Astrocyte of the spinal cord (primary cell): ENCODE results near the gene MIXL1.

Experiments
- DNase-seq: peaks from one replicate; pipeline ENCODE4 v3.0.0; 2011; ENCODE audit warnings: low read depth, low spot score
- H3K4me3 ChIP-seq: 2 replicates; pipeline ENCODE4 v1.5.1; 2011; ENCODE audit warnings: low read depth, mild to moderate bottlenecking, low read length, moderate library complexity
- in situ Hi-C: cut with HindIII; loops from 2 replicates; pipeline ENCODE4 v1.10.0; 2017; ENCODE audit warnings: low sequenced_read_pairs
- TF ChIP-seq, protein P1 (sequence below): IDR thresholded peaks from 2 replicates; pipeline ENCODE4 v1.5.1; 2012; ENCODE audit warnings: low read depth, mild to moderate bottlenecking, low read length, inconsistent platforms

MIXL1 gene

GRCh38 chr1:226203240-226203639, 20.2 kb upstream of the MIXL1 start:
- no peak for DNase-seq
- TF ChIP-seq, protein P1, sequence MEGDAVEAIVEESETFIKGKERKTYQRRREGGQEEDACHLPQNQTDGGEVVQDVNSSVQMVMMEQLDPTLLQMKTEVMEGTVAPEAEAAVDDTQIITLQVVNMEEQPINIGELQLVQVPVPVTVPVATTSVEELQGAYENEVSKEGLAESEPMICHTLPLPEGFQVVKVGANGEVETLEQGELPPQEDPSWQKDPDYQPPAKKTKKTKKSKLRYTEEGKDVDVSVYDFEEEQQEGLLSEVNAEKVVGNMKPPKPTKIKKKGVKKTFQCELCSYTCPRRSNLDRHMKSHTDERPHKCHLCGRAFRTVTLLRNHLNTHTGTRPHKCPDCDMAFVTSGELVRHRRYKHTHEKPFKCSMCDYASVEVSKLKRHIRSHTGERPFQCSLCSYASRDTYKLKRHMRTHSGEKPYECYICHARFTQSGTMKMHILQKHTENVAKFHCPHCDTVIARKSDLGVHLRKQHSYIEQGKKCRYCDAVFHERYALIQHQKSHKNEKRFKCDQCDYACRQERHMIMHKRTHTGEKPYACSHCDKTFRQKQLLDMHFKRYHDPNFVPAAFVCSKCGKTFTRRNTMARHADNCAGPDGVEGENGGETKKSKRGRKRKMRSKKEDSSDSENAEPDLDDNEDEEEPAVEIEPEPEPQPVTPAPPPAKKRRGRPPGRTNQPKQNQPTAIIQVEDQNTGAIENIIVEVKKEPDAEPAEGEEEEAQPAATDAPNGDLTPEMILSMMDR, result no peak
- no peak overlapping the region for H3K4me3 ChIP-seq
- in situ Hi-C loops, result no loop called here

GRCh38 chr1:226203655-226204054, 19.8 kb upstream of the MIXL1 start:
- DNase-seq, result no peak
- H3K4me3 ChIP-seq, result no peak overlapping the region
- in situ Hi-C loops, result no loop called here
- TF ChIP-seq, protein P1, result no peak

- DNase-seq, result no peak
- in situ Hi-C loops, result no loop called here
- TF ChIP-seq, protein P1, result no peak
- no peak overlapping the region for H3K4me3 ChIP-seq
Observed at GRCh38 chr1:226204198-226204597, 19.3 kb upstream of the MIXL1 start.

- in situ Hi-C loops, result no loop called here
- no peak overlapping the region for H3K4me3 ChIP-seq
- DNase-seq, result no peak
- TF ChIP-seq, protein P1, result no peak
Observed at GRCh38 chr1:226207048-226207447, 16.4 kb upstream of the MIXL1 start.

- no peak for DNase-seq
- in situ Hi-C loops, result no loop called here
- H3K4me3 ChIP-seq, result no peak overlapping the region
- TF ChIP-seq, protein P1, result no peak
Observed at GRCh38 chr1:226209307-226210059, 14.0 kb upstream of the MIXL1 start.

DNA sequence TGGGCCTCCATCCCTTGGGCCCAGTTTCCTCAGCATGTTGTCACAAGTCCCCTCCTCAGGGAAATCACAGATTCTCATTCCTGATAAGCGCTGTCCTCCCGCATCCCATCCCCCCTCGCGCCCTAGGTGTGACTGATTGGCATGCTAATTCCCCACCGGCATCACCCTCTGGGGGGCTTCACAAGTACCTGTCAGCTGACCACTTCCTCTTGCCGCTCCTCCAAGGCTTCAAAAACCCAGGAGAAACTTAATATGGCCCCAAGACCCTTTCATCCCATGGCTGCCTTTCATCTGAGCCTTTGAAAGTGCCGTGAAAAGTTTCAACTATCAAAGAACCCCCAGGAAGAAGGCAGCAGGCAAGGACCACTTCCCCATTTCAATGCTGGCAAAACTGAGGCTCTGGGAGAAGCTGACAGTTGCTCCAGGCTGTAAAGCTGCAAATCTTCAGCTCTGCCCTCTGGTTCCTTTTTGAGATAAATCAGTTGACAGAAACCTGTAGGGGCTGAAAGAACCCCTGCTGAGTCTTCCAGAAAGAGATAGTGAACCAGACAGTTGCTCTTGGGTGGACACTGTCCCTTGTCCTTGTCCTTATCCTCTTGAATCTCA, 12.8 kb upstream of the MIXL1 start:
- TF ChIP-seq, protein P1, result no peak
- in situ Hi-C loops, result no loop called here
- no peak overlapping the region for H3K4me3 ChIP-seq
- no peak for DNase-seq
